Measurements from ENCODE around the gene CALHM2.

Gene CALHM2

DNA sequence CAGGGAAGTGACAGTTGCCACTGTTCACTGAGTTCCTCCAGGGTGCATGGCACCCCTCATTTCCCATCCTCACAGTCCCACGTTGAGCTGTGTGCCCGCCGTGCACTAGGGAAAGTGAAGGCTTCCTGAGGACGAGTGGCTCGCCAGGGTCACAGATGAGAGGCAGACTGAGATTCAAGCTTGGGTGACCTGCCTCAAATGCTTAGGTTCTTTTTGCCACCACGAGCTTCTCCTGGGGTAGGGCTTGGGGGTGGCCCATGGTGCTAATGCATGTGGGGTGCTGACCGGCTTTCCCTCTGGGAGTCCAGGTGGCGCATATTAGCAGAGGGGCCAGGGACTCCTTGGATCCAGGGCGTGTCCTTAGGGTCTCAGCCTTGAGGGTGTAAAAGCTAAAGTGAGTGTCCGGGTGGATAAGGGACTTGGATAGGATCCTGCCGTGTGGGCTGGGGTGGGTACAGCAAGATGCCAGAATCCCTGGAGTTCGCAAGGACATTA, 1.9 kb downstream of the CALHM2 start:
- Histone ChIP-seq H3K4me1 (peaks cover 6% of the 10 kb centered on the region), H3K4me3 (no peak overlapping the region), H3K36me3 (replicated peaks) (peaks cover 22% of the 10 kb centered on the region), H3K27me3 (ENCODE audit: low read depth) (no peaks in the 10 kb centered on the region), H3K9me3 (no peaks in the 10 kb centered on the region)
- in situ Hi-C loops (cut with MboI; ENCODE audit: low sequenced_read_pairs): no loop called here
- DNase-seq (ENCODE audit: low spot score in 2 of 2): no peak

DNA sequence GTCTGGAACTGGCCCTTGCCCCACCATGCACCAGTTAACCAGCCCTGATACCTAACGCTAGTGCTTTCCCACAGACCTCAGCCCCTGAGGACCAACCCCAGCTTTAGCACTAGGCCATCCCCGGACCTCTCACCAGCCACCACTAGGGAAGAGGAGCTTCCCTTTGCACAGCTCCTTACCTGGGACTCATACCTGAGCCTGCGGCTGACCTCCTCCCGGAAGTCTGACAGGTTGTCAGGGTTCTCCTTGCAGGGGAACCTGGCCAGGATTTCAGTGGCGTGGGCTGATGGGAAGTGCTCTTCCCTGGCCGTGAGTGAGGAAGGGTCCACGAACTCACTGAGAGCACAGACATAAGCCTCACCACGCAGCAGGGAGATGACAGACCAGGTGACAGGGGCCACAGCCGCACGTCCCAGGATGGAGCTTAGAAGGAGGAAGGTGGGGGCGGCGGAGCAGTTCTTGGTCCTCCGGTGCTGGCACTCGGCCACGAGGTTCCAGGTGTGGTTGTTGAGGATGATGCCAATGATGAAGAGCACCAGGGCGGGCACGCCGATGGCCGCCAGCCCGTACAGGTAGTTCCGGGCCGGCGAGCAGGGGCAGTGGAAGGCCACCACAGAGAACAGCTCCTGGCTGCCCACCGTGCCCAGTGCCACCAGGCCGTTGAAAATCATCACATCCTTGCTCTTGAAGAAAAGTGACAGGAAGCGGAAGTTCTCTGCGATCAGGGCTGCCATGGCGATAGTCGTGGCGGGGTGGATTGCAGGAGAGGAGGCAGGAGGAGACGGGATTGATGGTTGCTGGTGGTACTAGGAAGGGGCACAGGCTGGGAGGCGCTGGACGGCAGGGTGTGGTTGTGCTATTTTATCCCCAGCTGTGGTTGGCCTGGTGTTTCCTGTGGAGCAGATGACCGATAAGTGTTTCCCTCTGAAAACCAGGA, 2.7 kb downstream of the CALHM2 start:
- peaks cover 6% of the 10 kb centered on the region for H3K4me1 ChIP-seq
- in situ Hi-C loops (cut with MboI; ENCODE audit: low sequenced_read_pairs): no loop called here
- no peaks in the 10 kb centered on the region for H3K27me3 ChIP-seq (ENCODE audit: low read depth)
- H3K4me3 ChIP-seq: no peak overlapping the region
- DNase-seq (ENCODE audit: low spot score in 2 of 2): no peak
- H3K36me3 ChIP-seq (replicated peaks): peaks cover 30% of the 10 kb centered on the region
- no peaks in the 10 kb centered on the region for H3K9me3 ChIP-seq

DNA sequence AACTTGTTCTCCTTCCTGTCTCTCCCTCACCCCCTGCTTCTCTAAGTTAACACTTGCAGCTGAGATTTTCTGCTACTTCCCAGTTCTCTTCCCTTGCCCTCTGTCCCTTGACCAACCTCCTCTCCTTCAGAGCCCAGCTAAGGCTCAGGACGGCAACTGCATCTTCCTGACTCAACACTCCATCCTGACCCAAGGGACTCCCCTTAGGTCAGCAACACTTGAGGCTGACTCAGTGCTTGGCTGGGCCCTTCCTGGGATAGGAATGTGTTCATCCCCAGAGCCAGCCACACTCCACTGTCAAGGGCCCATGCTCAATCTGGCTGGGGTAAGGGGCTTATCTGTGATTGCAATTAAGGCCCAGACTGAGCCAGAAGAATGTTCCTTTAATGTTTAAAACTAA, 3.4 kb downstream of the CALHM2 start:
- H3K4me1 ChIP-seq: peaks cover 6% of the 10 kb centered on the region
- H3K27me3 ChIP-seq (ENCODE audit: low read depth): no peaks in the 10 kb centered on the region
- H3K36me3 ChIP-seq (replicated peaks): peaks cover 37% of the 10 kb centered on the region
- DNase-seq (ENCODE audit: low spot score in 2 of 2): no peak
- in situ Hi-C loops (cut with MboI; ENCODE audit: low sequenced_read_pairs): no loop called here
- no peaks in the 10 kb centered on the region for H3K9me3 ChIP-seq
- H3K4me3 ChIP-seq: no peak overlapping the region

DNA sequence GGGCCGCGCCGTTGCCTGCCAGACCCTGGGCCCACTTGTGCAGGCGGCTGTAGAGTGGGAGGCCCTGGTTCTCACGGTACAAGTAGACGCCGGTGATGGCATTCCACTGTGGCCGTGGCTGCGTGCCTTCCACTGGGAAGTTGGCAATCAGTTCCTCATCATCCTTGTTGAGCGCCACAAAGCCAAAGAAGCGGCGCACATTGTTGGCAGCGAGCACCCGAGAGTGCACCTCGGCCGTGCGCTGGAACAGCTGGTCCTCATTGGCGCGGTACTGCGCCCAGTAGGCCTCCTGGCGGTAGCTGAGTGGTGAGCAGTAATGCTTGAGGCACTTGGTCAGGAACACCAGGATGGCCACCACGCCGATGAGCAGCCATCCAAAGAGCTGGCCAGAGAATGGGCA, 5.0 kb downstream of the CALHM2 start:
- no peak for DNase-seq (ENCODE audit: low spot score in 2 of 2)
- Histone ChIP-seq H3K9me3 (no peaks in the 10 kb centered on the region), H3K4me1 (peaks cover 6% of the 10 kb centered on the region), H3K27me3 (ENCODE audit: low read depth) (no peaks in the 10 kb centered on the region), H3K4me3 (no peak overlapping the region), H3K36me3 (replicated peaks) (peaks cover 53% of the 10 kb centered on the region)
- in situ Hi-C loops (cut with MboI; ENCODE audit: low sequenced_read_pairs): no loop called here

DNA sequence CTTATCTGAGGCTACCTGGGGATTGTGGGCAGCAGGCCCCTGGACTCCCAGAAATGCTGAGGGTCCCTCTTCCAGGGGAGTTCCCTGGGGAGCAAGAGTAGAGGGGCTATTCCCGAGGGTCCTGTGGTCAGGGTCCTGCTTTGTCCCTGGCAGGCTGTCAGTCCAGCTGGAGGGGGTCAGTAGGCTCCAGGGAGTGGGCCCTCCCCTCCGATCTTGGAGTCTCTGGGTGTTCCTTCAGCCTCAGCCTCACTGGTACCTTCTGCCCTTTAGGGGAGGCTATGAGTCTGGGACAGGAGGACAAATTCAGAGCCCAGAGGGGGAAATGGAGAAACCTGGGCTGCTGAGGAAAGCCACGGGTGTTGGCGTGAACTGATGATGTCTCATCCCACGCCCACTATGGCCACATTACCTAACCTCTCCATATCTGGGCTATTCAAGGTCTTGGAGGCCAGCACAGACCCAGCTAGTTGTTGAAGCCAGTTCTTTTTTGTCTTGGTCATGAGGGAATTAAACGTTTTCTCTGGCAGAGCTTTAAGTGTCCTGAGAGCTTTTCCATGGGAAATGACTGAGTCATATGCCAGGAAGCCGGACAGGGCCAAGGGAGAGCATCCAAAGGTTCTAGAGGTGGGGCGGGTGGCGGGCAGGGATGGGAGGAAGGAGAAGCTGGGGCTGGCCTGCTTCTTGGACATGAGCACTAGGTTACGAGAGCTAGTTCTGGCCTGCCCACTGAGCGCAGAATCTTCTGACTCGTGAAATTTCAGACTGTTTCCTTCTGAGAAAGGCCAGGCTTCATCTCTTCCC, 6.2 kb downstream of the CALHM2 start:
- no peaks in the 10 kb centered on the region for H3K9me3 ChIP-seq
- no peaks in the 10 kb centered on the region for H3K27me3 ChIP-seq (ENCODE audit: low read depth)
- H3K4me3 ChIP-seq: no peak overlapping the region
- DNase-seq (ENCODE audit: low spot score in 2 of 2): no peak
- peaks cover 65% of the 10 kb centered on the region for H3K36me3 ChIP-seq (replicated peaks)
- in situ Hi-C loops (cut with MboI; ENCODE audit: low sequenced_read_pairs): no loop called here
- H3K4me1 ChIP-seq: peaks cover 2% of the 10 kb centered on the region; the same call in 1 of the 2 replicates

DNA sequence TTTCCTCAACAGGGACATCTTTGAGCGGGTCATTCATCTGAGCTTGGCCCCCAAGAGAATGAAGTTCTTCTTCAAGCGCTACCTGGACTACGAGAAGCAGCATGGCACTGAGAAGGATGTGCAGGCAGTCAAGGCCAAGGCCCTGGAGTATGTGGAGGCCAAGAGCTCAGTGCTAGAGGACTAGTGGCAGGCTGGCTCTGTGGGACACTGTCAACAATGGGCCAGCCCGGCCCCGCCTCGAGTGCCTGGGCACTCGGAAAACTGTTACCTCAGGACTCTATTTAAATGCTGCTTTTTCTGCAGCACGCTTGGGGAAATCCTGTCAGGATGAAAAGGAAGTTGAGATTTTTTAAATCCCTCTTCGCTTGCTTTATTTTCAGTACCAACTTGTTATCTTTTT, 6.8 kb downstream of the CALHM2 start:
- H3K9me3 ChIP-seq: no peaks in the 10 kb centered on the region
- H3K36me3 ChIP-seq (replicated peaks): peaks cover 71% of the 10 kb centered on the region
- DNase-seq (ENCODE audit: low spot score in 2 of 2): no peak
- no peaks in the 10 kb centered on the region for H3K27me3 ChIP-seq (ENCODE audit: low read depth)
- in situ Hi-C loops (cut with MboI; ENCODE audit: low sequenced_read_pairs): no loop called here
- no peaks in the 10 kb centered on the region for H3K4me1 ChIP-seq
- H3K4me3 ChIP-seq: no peak overlapping the region

DNA sequence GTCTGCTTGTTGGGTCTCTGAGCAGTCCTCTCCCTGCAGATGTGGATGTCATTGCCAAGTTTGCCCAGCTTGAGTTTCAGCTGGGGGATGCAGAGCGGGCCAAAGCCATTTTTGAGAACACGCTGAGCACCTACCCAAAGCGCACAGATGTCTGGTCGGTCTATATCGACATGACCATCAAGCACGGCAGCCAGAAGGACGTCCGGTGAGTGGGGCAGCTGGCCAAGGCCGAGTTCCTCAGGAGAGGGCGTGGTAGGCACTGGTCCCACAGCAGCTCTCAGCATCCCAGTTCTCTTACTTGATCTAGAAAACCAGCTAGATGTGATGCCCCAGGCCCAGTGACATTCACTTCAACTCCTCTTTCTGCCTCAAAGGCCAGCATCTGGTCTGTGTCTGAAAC, 7.7 kb downstream of the CALHM2 start:
- Histone ChIP-seq H3K4me3 (no peak overlapping the region), H3K27me3 (ENCODE audit: low read depth) (no peaks in the 10 kb centered on the region), H3K4me1 (no peaks in the 10 kb centered on the region), H3K9me3 (no peaks in the 10 kb centered on the region), H3K36me3 (replicated peaks) (peaks cover 80% of the 10 kb centered on the region)
- DNase-seq (ENCODE audit: low spot score in 2 of 2): no peak
- in situ Hi-C loops (cut with MboI; ENCODE audit: low sequenced_read_pairs): no loop called here

DNA sequence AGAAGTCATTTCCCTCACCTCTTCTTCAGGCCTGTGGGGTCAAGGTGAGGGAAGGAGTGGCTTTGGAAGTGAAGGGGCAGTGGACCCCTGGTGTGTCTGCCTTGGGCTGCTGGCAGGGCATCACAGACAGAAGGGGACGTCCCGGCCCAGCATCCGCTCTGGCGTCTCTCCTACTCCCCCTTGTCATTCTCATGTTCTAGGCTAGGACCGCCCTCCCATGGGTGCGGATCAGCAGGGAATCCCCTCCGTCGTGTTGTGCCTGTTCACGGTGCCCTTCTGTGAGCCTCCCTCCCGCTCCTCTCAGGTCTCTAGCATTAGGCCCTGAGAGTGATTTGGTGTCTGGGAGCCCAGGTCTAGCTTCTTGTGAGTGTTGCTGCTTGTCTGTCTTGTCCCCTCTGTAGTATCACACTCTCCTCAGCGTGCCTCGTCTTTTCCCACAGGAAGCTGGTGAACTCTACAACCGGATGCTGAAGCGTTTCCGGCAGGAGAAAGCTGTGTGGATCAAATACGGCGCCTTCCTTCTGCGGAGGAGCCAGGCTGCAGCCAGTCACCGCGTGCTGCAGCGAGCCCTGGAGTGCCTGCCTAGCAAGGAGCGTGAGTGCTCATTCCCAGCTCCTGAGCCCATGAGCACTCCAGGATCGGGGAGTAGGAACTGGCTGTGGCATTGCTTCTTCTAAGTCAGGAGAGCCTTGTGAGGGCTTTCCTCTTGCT, 8.5 kb downstream of the CALHM2 start:
- Histone ChIP-seq H3K36me3 (replicated peaks) (peaks cover 87% of the 10 kb centered on the region), H3K4me1 (no peaks in the 10 kb centered on the region), H3K4me3 (no peak overlapping the region), H3K27me3 (ENCODE audit: low read depth) (no peaks in the 10 kb centered on the region), H3K9me3 (no peaks in the 10 kb centered on the region)
- in situ Hi-C loops (cut with MboI; ENCODE audit: low sequenced_read_pairs): no loop called here
- no peak for DNase-seq (ENCODE audit: low spot score in 2 of 2)

DNA sequence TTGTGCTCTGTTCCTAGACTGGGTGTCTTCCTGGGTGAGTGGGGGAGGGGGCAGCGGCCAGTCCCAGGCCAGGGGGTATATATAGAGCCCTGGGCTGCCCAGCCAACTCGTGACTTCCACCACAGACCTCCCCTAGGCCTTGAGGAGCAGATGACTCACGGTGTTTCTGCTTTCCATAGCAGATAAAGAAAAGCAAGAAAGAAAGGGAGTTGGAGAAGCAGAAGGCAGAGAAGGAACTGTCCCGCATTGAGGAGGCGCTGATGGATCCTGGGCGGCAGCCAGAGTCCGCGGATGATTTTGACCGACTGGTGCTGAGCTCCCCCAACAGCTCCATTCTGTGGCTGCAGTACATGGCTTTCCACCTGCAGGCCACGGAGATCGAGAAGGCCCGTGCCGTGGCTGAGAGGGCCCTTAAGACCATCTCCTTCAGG, 10.1 kb downstream of the CALHM2 start:
- DNase-seq (ENCODE audit: low spot score in 2 of 2): no peak
- in situ Hi-C loops (cut with MboI; ENCODE audit: low sequenced_read_pairs): no loop called here
- no peak overlapping the region for H3K4me3 ChIP-seq
- H3K4me1 ChIP-seq: no peaks in the 10 kb centered on the region
- no peaks in the 10 kb centered on the region for H3K27me3 ChIP-seq (ENCODE audit: low read depth)
- H3K36me3 ChIP-seq (replicated peaks): peaks cover 98% of the 10 kb centered on the region
- H3K9me3 ChIP-seq: no peaks in the 10 kb centered on the region

DNA sequence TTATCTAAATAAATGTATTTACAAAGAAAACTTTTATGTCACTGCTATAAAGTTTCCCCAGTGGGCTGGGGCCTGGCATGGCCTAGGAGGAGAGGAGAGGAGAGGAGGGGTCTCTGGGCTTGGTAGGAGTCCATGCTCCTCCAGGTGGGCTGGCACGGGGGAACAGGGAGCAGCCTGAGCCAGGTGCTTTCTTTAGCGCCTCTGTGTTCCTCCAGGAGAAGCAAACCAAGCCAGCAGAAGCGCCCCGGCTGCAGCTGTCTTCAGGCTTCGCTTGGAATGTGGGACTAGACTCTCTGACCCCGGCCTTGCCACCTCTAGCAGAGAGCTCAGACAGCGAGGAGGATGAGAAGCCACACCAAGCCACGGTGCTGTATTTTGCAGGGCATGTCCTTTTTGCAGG, 10.6 kb downstream of the CALHM2 start:
- Histone ChIP-seq H3K36me3 (replicated peaks) (peaks cover 98% of the 10 kb centered on the region), H3K4me3 (no peak overlapping the region), H3K9me3 (no peaks in the 10 kb centered on the region), H3K27me3 (ENCODE audit: low read depth) (no peaks in the 10 kb centered on the region), H3K4me1 (no peaks in the 10 kb centered on the region)
- no peak for DNase-seq (ENCODE audit: low spot score in 2 of 2)
- in situ Hi-C loops (cut with MboI; ENCODE audit: low sequenced_read_pairs): no loop called here

DNA sequence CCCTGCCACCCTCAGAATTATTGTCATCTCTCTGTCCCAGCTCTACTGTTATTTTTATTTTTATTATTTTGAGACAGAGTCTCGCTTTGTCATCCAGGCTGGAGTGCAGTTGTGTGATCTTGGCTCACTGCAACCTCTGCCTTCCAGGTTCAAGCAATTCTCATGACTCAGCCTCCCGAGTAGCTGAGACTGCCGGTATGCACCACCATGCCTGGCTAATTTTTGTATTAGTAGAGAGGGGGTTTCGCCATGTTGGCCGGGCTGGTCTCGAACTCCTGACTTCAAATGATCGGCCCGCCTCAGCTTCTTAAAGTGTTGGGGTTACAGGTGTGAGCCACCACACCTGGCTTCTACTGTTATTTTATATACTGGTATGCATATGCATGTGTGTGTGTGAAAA, 11.0 kb downstream of the CALHM2 start:
- H3K4me1 ChIP-seq: no peaks in the 10 kb centered on the region
- in situ Hi-C loops (cut with MboI; ENCODE audit: low sequenced_read_pairs): no loop called here
- no peaks in the 10 kb centered on the region for H3K27me3 ChIP-seq (ENCODE audit: low read depth)
- no peaks in the 10 kb centered on the region for H3K9me3 ChIP-seq
- no peak overlapping the region for H3K4me3 ChIP-seq
- DNase-seq (ENCODE audit: low spot score in 2 of 2): no peak
- peaks cover 98% of the 10 kb centered on the region for H3K36me3 ChIP-seq (replicated peaks)

DNA sequence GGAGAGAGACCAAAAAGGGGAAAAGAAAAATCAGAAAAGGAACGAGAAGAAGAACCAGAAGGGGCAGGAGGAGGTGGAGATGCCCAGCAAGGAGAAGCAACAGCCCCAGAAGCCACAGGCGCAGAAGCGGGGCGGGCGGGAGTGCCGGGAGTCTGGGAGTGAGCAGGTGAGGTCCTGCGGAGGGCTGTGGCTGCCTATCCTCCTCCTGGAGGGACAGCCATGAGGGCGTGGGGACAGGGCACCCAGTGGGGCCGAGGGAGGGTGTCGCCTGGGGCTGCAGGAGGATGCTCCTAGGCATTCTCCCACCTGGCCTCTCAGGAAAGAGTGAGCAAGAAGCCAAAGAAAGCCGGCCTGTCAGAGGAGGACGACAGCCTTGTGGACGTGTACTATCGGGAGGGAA, 11.8 kb downstream of the CALHM2 start:
- Histone ChIP-seq H3K36me3 (replicated peaks) (peaks cover 96% of the 10 kb centered on the region), H3K4me1 (no peaks in the 10 kb centered on the region), H3K4me3 (no peak overlapping the region), H3K9me3 (no peaks in the 10 kb centered on the region), H3K27me3 (ENCODE audit: low read depth) (no peaks in the 10 kb centered on the region)
- DNase-seq (ENCODE audit: low spot score in 2 of 2): no peak
- in situ Hi-C loops (cut with MboI; ENCODE audit: low sequenced_read_pairs): no loop called here

DNA sequence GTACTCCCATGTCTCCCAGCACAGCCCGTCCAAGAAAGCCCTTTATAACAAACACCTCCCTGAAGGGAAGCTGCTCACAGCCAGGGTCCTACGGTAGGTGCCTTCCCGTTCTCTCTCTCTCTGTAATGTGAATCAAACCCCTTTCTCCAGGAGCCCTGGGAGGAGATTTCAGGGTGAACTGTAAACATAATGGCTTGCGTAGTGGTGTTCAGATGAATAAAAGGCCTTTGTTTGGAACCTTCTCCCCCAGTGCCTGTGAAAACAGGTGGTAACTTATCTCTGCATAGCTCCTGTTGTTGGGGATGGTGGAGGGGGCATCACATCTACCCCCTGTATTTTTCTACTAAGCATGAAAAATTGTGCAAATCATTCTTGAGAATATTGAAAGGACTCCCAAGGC, 12.4 kb downstream of the CALHM2 start:
- no peaks in the 10 kb centered on the region for H3K9me3 ChIP-seq
- H3K36me3 ChIP-seq (replicated peaks): peaks cover 94% of the 10 kb centered on the region
- H3K27me3 ChIP-seq (ENCODE audit: low read depth): no peaks in the 10 kb centered on the region
- H3K4me1 ChIP-seq: no peaks in the 10 kb centered on the region
- in situ Hi-C loops (cut with MboI; ENCODE audit: low sequenced_read_pairs): no loop called here
- no peak for DNase-seq (ENCODE audit: low spot score in 2 of 2)
- no peak overlapping the region for H3K4me3 ChIP-seq

Measured in HAP-1 (cell line).